Activated CD8-positive, alpha-beta T cell treated with anti-CD3 and anti-CD28 coated beads for 36 hours (primary cell): ENCODE data around the gene GPRASP3. TPM values are rescaled to one million over a fixed set of nuclear protein-coding genes. Genes with fewer than 3 reads are reported as not detected.
"Not testable (repeated sequence)": the region's sequence is repeated elsewhere in the genome, so short reads cannot be mapped to it uniquely, and the experiment has no call there.

Experiments used
- ATAC-seq: fragments of 200-7000 bp; cut with Tn5 transposase; one replicate; pipeline ENCODE4 v1.10.0; 2021; ENCODE audit warnings: mild to moderate bottlenecking, moderate library complexity
- CTCF ChIA-PET: fragments of 350-600 bp; sonication (Branson Sonifier 250); formaldehyde crosslinking; loops from one replicate; lab custom pipeline; 2021; ENCODE audit warnings: antibody characterized with exemption; lab: Charles Lee
- POLR2A ChIA-PET: fragments of 350-600 bp; sonication (Branson Sonifier 250); formaldehyde crosslinking; loops from one replicate; lab custom pipeline; 2021; ENCODE audit warnings: antibody characterized with exemption; lab: Charles Lee
- DNase-seq: peaks from one replicate; pipeline ENCODE4 v3.0.0-alpha.2; 2020
- H3K27ac Mint-ChIP-seq: one replicate; pipeline ENCODE4 v1.8.0; 2021; ENCODE audit warnings: mild to moderate bottlenecking, mixed read lengths
- H3K27me3 Mint-ChIP-seq: one replicate; pipeline ENCODE4 v1.8.0; 2021; ENCODE audit warnings: mixed read lengths
- H3K36me3 Mint-ChIP-seq: one replicate; pipeline ENCODE4 v1.8.0; 2021; ENCODE audit warnings: low read depth, mixed read lengths
- H3K4me1 Mint-ChIP-seq: one replicate; pipeline ENCODE4 v1.8.0; 2021; ENCODE audit warnings: low read depth, mixed read lengths
- H3K4me3 Mint-ChIP-seq: one replicate; pipeline ENCODE4 v1.8.0; 2021; ENCODE audit warnings: mild to moderate bottlenecking, moderate library complexity, mixed read lengths
- H3K9me3 Mint-ChIP-seq: one replicate; pipeline ENCODE4 v1.8.0; 2021; ENCODE audit warnings: mixed read lengths
- intact Hi-C: fragments of 100-400 bp; cut with micrococcal nuclease; formaldehyde crosslinking; loops from one replicate; pipeline ENCODE4 v1.10.0; 2022
- total RNA-seq, 2 experiments: library from RNA; stranded (reverse); gene quantifications; one replicate each; pipeline ENCODE4 v1.2.3, GENCODE V29; 2021
- TF ChIP-seq, protein P1 (sequence below): fragments of 200-600 bp; IDR thresholded peaks from one replicate; pipeline ENCODE4 v1.8.0; 2022; ENCODE audit warnings: antibody characterized with exemption, mild to moderate bottlenecking

The GPRASP3 gene, protein sequence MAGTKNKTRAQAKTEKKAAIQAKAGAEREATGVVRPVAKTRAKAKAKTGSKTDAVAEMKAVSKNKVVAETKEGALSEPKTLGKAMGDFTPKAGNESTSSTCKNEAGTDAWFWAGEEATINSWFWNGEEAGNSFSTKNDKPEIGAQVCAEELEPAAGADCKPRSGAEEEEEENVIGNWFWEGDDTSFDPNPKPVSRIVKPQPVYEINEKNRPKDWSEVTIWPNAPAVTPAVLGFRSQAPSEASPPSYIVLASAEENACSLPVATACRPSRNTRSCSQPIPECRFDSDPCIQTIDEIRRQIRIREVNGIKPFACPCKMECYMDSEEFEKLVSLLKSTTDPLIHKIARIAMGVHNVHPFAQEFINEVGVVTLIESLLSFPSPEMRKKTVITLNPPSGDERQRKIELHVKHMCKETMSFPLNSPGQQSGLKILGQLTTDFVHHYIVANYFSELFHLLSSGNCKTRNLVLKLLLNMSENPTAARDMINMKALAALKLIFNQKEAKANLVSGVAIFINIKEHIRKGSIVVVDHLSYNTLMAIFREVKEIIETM
- total RNA-seq: 1 to 10 TPM; 1.3 to 2.0 TPM

DNA sequence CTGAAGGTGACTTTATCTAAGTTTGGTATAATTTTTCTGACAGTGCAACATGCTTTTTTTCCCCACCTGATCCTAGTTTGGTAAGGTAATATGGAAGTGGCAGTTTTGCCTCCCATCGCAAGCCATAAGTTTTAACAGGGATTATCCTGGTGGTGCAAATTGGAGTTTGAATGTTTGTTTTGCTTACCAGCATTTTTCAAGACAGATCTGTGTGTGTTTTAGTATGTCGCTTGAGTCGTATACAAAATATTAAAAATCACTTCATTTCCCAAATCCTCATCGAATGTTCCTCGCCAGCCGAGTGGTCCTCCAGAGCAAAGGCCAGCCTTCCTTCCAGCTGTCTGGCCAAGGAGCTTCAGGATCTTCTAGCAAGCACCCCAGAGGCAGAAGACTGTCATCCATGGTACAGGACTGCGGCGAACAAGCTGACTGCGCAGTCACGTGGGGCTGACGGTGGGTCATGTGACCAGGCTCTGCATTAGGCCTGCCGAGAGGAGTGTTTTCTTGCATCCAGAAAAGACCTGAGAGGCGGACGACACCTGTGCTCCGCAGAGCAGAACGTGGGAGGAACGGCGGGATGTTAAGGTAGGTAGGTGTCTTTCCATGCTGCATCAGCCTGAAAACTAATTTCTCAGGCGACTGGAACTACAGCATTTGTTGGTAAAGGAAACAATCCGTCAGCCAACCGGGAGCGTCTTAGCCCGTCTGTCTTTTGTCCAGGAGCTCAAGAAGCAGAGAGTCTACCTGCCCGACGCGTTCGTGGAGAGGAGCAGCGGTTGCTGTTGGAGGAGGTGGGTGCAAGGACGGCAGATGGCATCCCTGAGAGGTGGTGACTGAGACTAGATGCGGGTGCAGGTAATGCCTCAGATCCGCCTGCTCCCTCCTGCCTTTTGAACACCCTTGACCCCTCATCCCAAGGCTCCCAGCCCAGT lies at the start of gene GPRASP3:
TSS of gene GPRASP3 (plus strand) at position 507 of the 932 bp plus-strand sequence. CDS start 28,253 bp downstream, outside the sequence.
- ChIA-PET CTCF (no interaction called here), POLR2A (interaction anchor here (0.6 to 1.0 kb wide), 2 partner anchors 14 to 182 kb away, joined by 3 read pairs; no protein-coding TSS in a partner anchor)
- H3K4me1 Mint-ChIP-seq: peaks cover 7% of the 10 kb centered on the region
- TF ChIP-seq, protein P1, sequence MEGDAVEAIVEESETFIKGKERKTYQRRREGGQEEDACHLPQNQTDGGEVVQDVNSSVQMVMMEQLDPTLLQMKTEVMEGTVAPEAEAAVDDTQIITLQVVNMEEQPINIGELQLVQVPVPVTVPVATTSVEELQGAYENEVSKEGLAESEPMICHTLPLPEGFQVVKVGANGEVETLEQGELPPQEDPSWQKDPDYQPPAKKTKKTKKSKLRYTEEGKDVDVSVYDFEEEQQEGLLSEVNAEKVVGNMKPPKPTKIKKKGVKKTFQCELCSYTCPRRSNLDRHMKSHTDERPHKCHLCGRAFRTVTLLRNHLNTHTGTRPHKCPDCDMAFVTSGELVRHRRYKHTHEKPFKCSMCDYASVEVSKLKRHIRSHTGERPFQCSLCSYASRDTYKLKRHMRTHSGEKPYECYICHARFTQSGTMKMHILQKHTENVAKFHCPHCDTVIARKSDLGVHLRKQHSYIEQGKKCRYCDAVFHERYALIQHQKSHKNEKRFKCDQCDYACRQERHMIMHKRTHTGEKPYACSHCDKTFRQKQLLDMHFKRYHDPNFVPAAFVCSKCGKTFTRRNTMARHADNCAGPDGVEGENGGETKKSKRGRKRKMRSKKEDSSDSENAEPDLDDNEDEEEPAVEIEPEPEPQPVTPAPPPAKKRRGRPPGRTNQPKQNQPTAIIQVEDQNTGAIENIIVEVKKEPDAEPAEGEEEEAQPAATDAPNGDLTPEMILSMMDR: no peak
- intact Hi-C loops: no loop called here
- H3K27ac Mint-ChIP-seq: peak within 1 kb of the TSS; percentile 71
- H3K36me3 Mint-ChIP-seq: no peaks in the 10 kb centered on the region
- ATAC-seq (peak; percentile 98), DNase-seq (peak; percentile 89)
- peak within 1 kb of the TSS; percentile 85 for H3K4me3 Mint-ChIP-seq
- no peaks in the 10 kb centered on the region for H3K27me3 Mint-ChIP-seq
- no peaks in the 10 kb centered on the region for H3K9me3 Mint-ChIP-seq

DNA sequence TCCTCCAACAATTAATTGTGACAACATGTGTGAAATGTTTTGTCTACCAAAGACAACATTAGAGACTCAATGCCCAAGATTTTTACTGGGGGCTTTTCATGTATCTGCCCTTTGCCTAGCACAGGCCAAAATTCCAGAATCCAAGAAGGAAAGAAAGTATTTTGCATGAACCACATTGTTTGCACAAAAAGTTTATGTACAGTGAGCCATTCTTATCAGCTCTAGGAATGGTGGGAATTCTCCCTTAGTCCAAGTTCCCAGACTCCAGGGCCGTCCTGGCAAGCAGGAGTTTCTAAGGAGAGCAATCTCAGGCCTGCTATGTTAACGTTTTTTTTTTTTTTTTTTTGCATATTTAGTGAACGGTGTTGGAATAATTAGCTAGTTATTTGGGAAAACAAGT lies 47.7 kb upstream of the GPRASP3 start:
- ChIA-PET POLR2A (interaction anchor here (0.6 kb wide), 1 partner anchor 14 kb away, joined by 4 read pairs; no protein-coding TSS in a partner anchor), CTCF (no interaction called here)
- TF ChIP-seq, protein P1: no peak
- intact Hi-C loops: no loop called here
- no peak overlapping the region for H3K4me3 Mint-ChIP-seq
- DNase-seq: no peak
- H3K9me3 Mint-ChIP-seq: peaks cover 10% of the 10 kb centered on the region
- peaks cover 12% of the 10 kb centered on the region for H3K36me3 Mint-ChIP-seq
- no peaks in the 10 kb centered on the region for H3K27me3 Mint-ChIP-seq
- no peak overlapping the region for H3K27ac Mint-ChIP-seq
- H3K4me1 Mint-ChIP-seq: peaks cover 2% of the 10 kb centered on the region
- ATAC-seq: no peak

DNA sequence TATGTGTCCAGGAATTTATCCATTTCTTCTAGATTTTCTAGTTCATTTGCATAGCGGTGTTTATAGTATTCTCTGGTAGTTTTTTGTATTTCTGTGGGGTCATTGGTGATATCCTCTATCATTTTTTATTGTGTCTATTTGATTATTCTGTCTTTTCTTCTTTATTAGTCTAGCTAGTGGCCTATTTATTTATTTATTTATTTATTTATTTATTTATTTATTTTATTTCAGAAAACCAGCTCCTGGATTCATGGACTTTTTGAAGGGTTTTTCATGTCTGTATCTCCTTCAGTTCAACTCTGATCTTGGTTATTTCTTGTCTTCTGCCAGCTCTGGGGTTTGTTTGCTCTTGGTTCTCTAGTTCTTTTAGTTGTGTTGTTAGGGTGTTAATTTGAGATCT lies 43.1 kb upstream of the GPRASP3 start:
- H3K4me3 Mint-ChIP-seq, H3K4me1 Mint-ChIP-seq, ATAC-seq, H3K27me3 Mint-ChIP-seq, H3K27ac Mint-ChIP-seq, DNase-seq, CTCF ChIA-PET, POLR2A ChIA-PET, intact Hi-C loops: not testable (repeated sequence)
- H3K9me3 Mint-ChIP-seq: peaks cover 14% of the 10 kb centered on the region
- H3K36me3 Mint-ChIP-seq: peaks cover 10% of the 10 kb centered on the region

DNA sequence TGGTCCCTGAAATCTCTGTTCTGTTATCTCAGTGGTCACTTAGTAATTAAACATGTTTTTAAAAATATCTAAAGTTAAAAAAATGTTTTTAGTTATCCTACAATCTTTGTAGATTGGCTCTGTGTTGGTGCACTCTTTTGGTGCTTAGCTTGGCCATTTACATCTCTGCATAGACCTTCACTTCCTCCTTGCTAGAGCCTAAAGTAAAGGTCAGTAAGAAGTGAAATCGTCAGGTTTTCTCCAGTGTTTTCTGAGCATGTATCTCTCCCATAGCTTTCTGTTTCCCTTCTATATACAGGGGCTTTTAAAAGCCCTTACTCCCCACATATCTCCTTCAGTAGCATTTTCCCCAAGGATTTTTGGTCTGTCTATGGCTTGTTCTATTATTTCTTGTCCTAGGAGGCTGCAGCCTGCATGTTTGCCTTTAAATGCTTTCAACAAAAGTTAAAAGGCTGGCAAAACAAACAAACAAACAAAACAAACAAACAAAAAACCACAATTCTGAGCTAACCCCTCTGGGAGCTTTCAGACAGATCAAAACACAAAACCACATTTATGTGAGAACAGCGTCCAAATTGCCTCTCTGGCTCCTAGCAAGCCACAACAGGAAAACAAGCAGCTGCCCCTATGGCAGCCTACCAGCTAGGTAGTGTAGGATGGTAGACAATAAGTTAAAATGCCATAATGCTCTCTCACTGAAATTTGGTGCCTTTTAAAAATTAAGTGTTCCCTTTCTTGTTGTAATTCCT lies 35.6 kb upstream of the GPRASP3 start:
- Mint-ChIP-seq H3K4me1 (peaks cover 3% of the 10 kb centered on the region), H3K27me3 (no peaks in the 10 kb centered on the region), H3K36me3 (peaks cover 26% of the 10 kb centered on the region), H3K27ac (no peak overlapping the region), H3K4me3 (no peak overlapping the region), H3K9me3 (peaks cover 7% of the 10 kb centered on the region)
- DNase-seq (no peak), ATAC-seq (no peak)
- TF ChIP-seq, protein P1: no peak
- intact Hi-C loops: no loop called here
- CTCF ChIA-PET: no interaction called here
- POLR2A ChIA-PET: interaction anchor here (0.7 kb wide), 1 partner anchor 15 kb away, joined by 3 read pairs; no protein-coding TSS in a partner anchor

DNA sequence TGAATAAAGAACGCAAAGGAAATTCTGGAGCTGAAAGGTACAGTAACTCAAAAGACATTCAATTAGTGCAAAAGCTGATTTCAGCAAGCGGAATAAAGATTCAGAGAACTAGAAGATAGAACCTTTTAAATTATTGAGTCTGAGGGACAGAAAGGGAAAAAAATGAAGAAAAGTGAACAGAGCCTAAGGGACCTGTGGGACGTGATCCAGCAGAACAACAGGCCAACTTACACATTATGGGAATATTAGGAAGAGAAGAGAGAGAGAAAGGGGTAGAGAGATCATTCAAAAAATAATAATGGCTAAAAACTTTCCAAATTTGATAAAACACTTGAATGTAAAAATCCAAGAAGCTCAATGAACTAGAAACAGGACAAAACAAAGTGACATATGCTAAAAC lies 25.8 kb upstream of the GPRASP3 start:
- Mint-ChIP-seq H3K27ac (no peak overlapping the region), H3K4me1 (no peaks in the 10 kb centered on the region), H3K9me3 (no peaks in the 10 kb centered on the region), H3K36me3 (peaks cover 6% of the 10 kb centered on the region), H3K4me3 (no peak overlapping the region), H3K27me3 (no peaks in the 10 kb centered on the region)
- POLR2A ChIA-PET: no interaction called here
- ATAC-seq (no peak), DNase-seq (no peak)
- intact Hi-C loops: no loop called here
- CTCF ChIA-PET: no interaction called here
- TF ChIP-seq, protein P1: no peak
